Activated T-cell treated with anti-CD3 and anti-CD28 coated beads, Interleukin-2, amount 50 U/mL, for 72 hours (primary cell): Measurements from ENCODE around the gene NR1H2. TPM values are rescaled to one million over a fixed set of nuclear protein-coding genes. Genes with fewer than 3 reads are reported as not detected.

Experiments used
- ATAC-seq, 2 donors: fragments of 150-1000 bp; cut with Tn5 transposase; replicated peaks in 1 of 2; 2 replicates each; pipeline ENCODE4 v1.10.0; 2021; ENCODE audit warnings: moderate library complexity in 2 of 2, mild to moderate bottlenecking in 1 of 2
- DNase-seq, 2 donors: peaks; one replicate each; pipeline ENCODE4 v3.0.0; 2021 to 2022; ENCODE audit warnings: mixed read lengths in 1 of 2
- H3K27ac Mint-ChIP-seq: one replicate; pipeline ENCODE4 v1.8.0; 2022; ENCODE audit warnings: mild to moderate bottlenecking, moderate library complexity, mixed read lengths
- H3K27me3 Mint-ChIP-seq: one replicate; pipeline ENCODE4 v1.8.0; 2022; ENCODE audit warnings: low read depth, mixed read lengths
- H3K36me3 Mint-ChIP-seq, 2 donors: one replicate each; pipeline ENCODE4 v1.8.0; 2022; ENCODE audit warnings: mixed read lengths in 2 of 2, mild to moderate bottlenecking in 1 of 2; ENCODE audit not compliant: insufficient read depth in 2 of 2
- H3K4me1 Mint-ChIP-seq: one replicate; pipeline ENCODE4 v1.8.0; 2022; ENCODE audit warnings: low read depth, mixed read lengths
- H3K4me3 Mint-ChIP-seq, 2 donors: one replicate each; pipeline ENCODE4 v1.8.0; 2022; ENCODE audit warnings: mild to moderate bottlenecking in 2 of 2, mixed read lengths in 2 of 2, moderate library complexity in 2 of 2
- H3K9me3 Mint-ChIP-seq, 2 donors: one replicate each; pipeline ENCODE4 v1.8.0; 2022; ENCODE audit warnings: mixed read lengths in 2 of 2
- total RNA-seq, 2 donors: library from RNA; stranded (reverse); gene quantifications; one replicate each; pipeline ENCODE4 v1.2.3, GENCODE V29; 2022

The NR1H2 gene
- total RNA-seq, 2 donors from 2014 or later, result 68.2 to 80.1 TPM

DNA sequence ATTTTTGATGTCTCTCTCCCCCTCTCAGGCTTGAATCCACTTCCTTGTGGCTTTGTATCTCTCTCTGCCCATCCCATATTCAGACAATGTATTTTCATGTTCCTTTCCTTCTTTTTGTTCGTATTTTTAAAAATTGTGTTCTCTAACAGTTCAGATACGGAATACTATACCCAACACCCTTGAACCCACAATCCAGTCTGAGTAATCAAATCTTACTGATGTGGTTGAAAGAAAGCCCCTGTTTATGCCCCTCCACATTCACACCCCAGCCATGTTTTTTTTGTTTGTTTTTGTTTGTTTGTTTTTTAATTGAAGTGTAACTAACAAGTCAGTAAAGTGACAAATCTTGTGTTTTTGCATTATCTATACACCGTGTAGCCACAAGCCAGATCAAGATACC lies 43.9 kb downstream of the NR1H2 start:
- peaks cover 8 to 10% of the 10 kb centered on the region in 2 donors for H3K36me3 Mint-ChIP-seq
- H3K27me3 Mint-ChIP-seq, result peaks cover 25% of the 10 kb centered on the region
- peaks cover 0 to 3% of the 10 kb centered on the region in 2 donors for H3K9me3 Mint-ChIP-seq
- H3K27ac Mint-ChIP-seq, result peak overlapping the region; percentile 69
- no peak for ATAC-seq
- peaks cover 23% of the 10 kb centered on the region for H3K4me1 Mint-ChIP-seq
- no peak for DNase-seq
- H3K4me3 Mint-ChIP-seq, result peak overlapping the region; percentile 49 to 80

DNA sequence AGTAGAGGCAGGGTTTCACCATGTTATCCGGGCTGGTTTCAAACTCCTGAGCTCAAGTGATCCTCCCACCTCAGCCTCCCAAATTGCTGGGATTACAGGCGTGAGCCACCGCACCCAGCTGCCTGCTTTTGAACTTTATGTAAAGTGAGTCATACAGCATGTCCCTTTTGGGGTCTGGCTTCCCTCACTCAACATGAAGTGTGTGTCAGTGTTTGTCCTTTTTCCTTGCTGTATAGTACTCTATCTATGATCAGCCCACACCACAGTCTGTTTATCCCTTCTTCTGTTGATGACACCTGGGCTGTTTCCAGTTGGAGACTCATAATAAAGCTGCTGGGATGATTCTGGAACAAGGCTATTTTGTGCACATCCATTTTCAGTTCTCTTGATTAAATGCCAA lies 44.6 kb downstream of the NR1H2 start:
- Mint-ChIP-seq H3K27me3 (peaks cover 25% of the 10 kb centered on the region), H3K9me3 (peaks cover 0 to 3% of the 10 kb centered on the region in 2 donors), H3K27ac (no peak overlapping the region), H3K4me1 (peaks cover 23% of the 10 kb centered on the region), H3K36me3 (peaks cover 8 to 10% of the 10 kb centered on the region in 2 donors), H3K4me3 (no peak overlapping the region)
- DNase-seq (no peak), ATAC-seq (no peak)

- Mint-ChIP-seq H3K27ac (no peak overlapping the region), H3K4me3 (no peak overlapping the region), H3K27me3 (peaks cover 25% of the 10 kb centered on the region), H3K36me3 (peaks cover 8 to 10% of the 10 kb centered on the region in 2 donors), H3K4me1 (peaks cover 23% of the 10 kb centered on the region), H3K9me3 (peaks cover 0 to 3% of the 10 kb centered on the region in 2 donors)
- DNase-seq (no peak), ATAC-seq (no peak)
These were observed 46.4 kb downstream of the NR1H2 start for GRCh38 chr19:50422397-50423278.

DNA sequence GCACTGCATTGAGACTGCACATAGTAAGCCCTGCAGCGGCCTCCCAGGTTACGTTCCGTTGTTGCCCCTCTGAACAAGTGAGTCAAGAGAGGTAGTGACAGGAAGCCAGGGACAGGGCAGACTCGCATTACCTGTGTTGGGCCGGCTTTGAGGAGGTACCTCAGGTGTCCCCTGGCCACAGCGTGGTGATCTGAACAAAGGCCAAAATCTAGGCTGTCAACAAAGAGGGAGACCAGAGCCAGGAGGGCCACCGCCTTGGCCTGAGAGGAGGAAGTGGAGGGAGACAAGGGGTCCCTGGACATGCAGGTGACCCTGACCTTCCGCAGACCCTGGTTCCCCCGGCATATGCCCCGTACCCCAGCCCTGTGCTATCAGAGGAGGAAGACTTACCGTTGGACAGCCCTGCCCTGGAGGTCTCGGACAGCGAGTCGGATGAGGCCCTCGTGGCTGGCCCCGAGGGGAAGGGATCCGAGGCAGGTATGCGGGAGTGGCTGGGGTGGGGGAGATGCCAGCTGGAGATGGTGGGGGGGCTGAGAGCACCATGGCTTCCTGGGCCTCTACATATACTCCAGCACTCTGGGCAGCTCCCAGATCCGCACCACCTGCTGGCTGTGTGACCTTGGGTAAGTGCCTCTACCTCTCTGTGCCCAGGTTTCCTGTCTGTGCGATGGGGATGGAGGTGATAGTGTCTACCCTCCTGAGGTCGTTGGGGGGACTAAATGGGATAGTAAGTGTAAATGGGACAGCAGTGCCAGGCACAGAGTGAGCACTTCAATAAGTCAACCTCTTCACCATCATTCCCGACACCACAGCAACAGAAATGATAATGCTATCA lies 47.2 kb downstream of the NR1H2 start:
- ATAC-seq (no peak), DNase-seq (no peak)
- peaks cover 25% of the 10 kb centered on the region for H3K27me3 Mint-ChIP-seq
- peaks cover 23% of the 10 kb centered on the region for H3K4me1 Mint-ChIP-seq
- H3K9me3 Mint-ChIP-seq, result peaks cover 0 to 3% of the 10 kb centered on the region in 2 donors
- H3K27ac Mint-ChIP-seq, result no peak overlapping the region
- H3K4me3 Mint-ChIP-seq, result no peak overlapping the region
- H3K36me3 Mint-ChIP-seq, result peaks cover 8 to 10% of the 10 kb centered on the region in 2 donors

DNA sequence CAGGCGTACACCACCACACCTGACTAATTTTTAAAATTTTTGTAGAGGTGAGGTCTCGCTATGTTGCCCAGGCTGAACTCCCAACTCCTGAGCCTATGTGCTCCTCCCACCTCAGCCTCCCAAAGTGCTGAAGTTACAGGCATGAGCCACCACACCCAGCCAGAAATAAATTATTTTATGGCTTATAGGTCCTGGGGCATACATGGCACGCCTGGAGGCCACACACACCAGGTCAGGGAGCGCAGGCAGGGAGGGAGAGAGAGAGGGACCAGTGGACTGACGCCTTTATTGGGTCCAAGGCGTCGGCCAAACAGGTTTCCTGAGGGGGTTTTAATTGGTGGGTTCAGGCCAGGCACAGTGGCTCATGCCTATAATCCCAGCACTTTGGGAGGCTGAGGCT lies 49.3 kb downstream of the NR1H2 start:
- no peak for ATAC-seq
- Mint-ChIP-seq H3K9me3 (peaks cover 0 to 3% of the 10 kb centered on the region in 2 donors), H3K36me3 (peaks cover 0 to 6% of the 10 kb centered on the region in 2 donors), H3K4me1 (peaks cover 14% of the 10 kb centered on the region), H3K27me3 (peaks cover 21% of the 10 kb centered on the region), H3K4me3 (no peak overlapping the region), H3K27ac (no peak overlapping the region)
- no peak for DNase-seq

DNA sequence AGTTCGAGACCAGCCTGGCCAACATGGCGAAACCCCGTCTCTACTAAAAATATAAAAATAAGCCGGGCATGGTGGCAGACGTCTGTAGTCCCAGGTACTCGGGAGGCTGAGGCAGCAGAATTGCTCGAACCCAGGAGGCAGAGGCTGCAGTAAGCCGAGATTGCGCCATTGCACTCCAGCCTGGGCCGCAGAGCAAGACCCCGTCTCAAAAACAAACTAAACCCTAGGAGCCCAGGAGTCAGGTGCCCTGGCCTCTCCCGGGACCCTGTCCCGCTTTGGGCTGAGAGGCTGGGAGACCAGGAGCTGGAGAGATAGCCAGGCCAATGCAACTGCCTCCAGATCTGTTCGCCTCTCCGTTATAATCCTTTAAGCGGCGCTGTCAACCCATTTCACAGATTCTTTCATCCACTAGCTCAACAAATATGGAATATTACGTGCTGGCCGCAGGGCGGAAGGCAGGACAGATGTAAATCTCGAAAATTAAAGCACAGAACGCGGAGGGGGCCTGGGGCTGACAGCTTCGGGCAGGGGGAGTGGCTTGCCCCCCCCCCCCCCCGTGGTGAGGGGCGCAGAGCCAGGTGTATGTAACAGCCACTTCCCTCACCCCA lies 51.2 kb downstream of the NR1H2 start:
- no peak for DNase-seq
- H3K27me3 Mint-ChIP-seq, result peaks cover 26% of the 10 kb centered on the region
- H3K27ac Mint-ChIP-seq, result no peak overlapping the region
- no peak for ATAC-seq
- H3K36me3 Mint-ChIP-seq, result no peaks in the 10 kb centered on the region
- no peaks in the 10 kb centered on the region for H3K9me3 Mint-ChIP-seq
- peak overlapping the region; percentile 37 to 49 for H3K4me3 Mint-ChIP-seq
- H3K4me1 Mint-ChIP-seq, result peaks cover 20% of the 10 kb centered on the region

- no peaks in the 10 kb centered on the region for H3K9me3 Mint-ChIP-seq
- H3K36me3 Mint-ChIP-seq, result no peaks in the 10 kb centered on the region
- peaks cover 31% of the 10 kb centered on the region for H3K27me3 Mint-ChIP-seq
- peak overlapping the region; percentile 54 to 55 for H3K4me3 Mint-ChIP-seq
- ATAC-seq (no peak), DNase-seq (peak; percentile 37 to 39)
- H3K27ac Mint-ChIP-seq, result no peak overlapping the region
- H3K4me1 Mint-ChIP-seq, result peaks cover 20% of the 10 kb centered on the region
These were observed 51.8 kb downstream of the NR1H2 start for GRCh38 chr19:50427997-50428425.

DNA sequence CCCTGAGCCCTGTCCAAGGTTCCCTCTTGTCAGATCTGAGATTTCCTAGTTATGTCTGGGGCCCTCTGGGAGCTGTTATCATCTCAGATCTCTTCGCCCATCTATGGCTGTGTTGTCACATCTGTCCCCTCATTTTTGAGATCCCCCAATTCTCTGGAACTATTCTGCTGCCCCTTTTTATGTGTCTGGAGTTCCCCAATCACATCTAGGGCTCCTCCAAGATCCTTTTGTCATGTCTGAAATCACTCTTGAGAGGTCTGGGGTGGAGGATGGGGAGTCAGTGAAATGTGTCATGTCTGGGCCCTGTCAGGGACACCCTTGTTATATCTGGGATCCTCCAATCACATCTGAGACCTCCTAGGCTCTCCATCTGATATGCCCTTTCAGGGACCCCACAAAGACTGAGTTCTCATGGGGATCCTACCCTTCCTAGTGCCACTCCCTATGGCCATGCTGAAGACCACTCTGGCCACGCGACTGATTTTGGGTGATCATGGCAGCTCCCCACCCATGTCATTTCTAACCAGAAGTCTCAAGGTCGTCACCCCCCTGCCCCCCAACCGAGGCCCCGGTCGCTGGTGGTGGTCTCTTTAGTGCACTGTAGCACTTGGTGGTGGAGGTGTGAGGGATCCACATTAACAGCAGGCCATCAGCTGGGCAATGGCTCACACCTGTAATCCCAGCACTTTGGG lies 52.7 kb downstream of the NR1H2 start:
- no peak overlapping the region for H3K27ac Mint-ChIP-seq
- H3K9me3 Mint-ChIP-seq, result no peaks in the 10 kb centered on the region
- no peaks in the 10 kb centered on the region for H3K36me3 Mint-ChIP-seq
- peak overlapping the region; percentile 24 to 29 for H3K4me3 Mint-ChIP-seq
- ATAC-seq, result no peak
- H3K4me1 Mint-ChIP-seq, result peaks cover 20% of the 10 kb centered on the region
- no peak for DNase-seq
- peaks cover 37% of the 10 kb centered on the region for H3K27me3 Mint-ChIP-seq

- Mint-ChIP-seq H3K36me3 (no peaks in the 10 kb centered on the region), H3K4me1 (peaks cover 20% of the 10 kb centered on the region), H3K27ac (no peak overlapping the region), H3K4me3 (peak overlapping the region; percentile 91 to 92), H3K27me3 (peaks cover 44% of the 10 kb centered on the region), H3K9me3 (no peaks in the 10 kb centered on the region)
- DNase-seq, result no peak
- no peak for ATAC-seq
These were observed 54.7 kb downstream of the NR1H2 start for GRCh38 chr19:50430888-50431342.

GRCh38 chr19:50431343-50432220 lies 55.3 kb downstream of the NR1H2 start:
- peak overlapping the region; percentile 91 to 92 for H3K4me3 Mint-ChIP-seq
- DNase-seq, result peak; percentile 87 to 92
- H3K9me3 Mint-ChIP-seq, result no peaks in the 10 kb centered on the region
- H3K4me1 Mint-ChIP-seq, result peaks cover 20% of the 10 kb centered on the region
- H3K27me3 Mint-ChIP-seq, result peaks cover 51% of the 10 kb centered on the region
- H3K27ac Mint-ChIP-seq, result peak overlapping the region; percentile 61
- peak; percentile 94 to 97 for ATAC-seq
- no peaks in the 10 kb centered on the region for H3K36me3 Mint-ChIP-seq

GRCh38 chr19:50432221-50433028 lies 56.2 kb downstream of the NR1H2 start, which contains the start of gene MYBPC2:
Gene MYBPC2, plus strand, starts transcription at chr19:50432892. Its CDS starts 62 bp downstream, at chr19:50432954.
- H3K27me3 Mint-ChIP-seq, result peaks cover 56% of the 10 kb centered on the region
- peak within 1 kb of the TSS; percentile 91 to 92 for H3K4me3 Mint-ChIP-seq
- DNase-seq (no peak), ATAC-seq (no peak)
- no peaks in the 10 kb centered on the region for H3K9me3 Mint-ChIP-seq
- H3K4me1 Mint-ChIP-seq, result peaks cover 20% of the 10 kb centered on the region
- peak within 1 kb of the TSS; percentile 84 for H3K27ac Mint-ChIP-seq
- no peaks in the 10 kb centered on the region for H3K36me3 Mint-ChIP-seq
